Measurements from ENCODE around the gene SSTR5.
"Not testable (repeated sequence)": the region's sequence is repeated elsewhere in the genome, so short reads cannot be mapped to it uniquely, and the experiment has no call there.

The SSTR5 gene

GRCh38 chr16:1072526-1073261, at the start of gene SSTR5:
Gene SSTR5 (plus strand): TSS chr16:1072747. CDS start chr16:1078869, 6,122 bp downstream.
- TF ChIP-seq CTCF (IDR thresholded peaks at IDR 0.05) (no peak), ZFX (IDR thresholded peaks at IDR 0.05; ENCODE audit: borderline replicate concordance) (no peak)
- no peak within 1 kb of the TSS for H3K27ac ChIP-seq

GRCh38 chr16:1024138-1024537, 48.4 kb upstream of the SSTR5 start:
- no peak for TF ChIP-seq CTCF (IDR thresholded peaks at IDR 0.05)
- no peak for TF ChIP-seq ZFX (IDR thresholded peaks at IDR 0.05; ENCODE audit: borderline replicate concordance)

GRCh38 chr16:1025183-1025809, 47.3 kb upstream of the SSTR5 start:
- not testable (repeated sequence) for H3K27ac ChIP-seq

More at GRCh38 chr16:1024138-1024537, 48.4 kb upstream of the SSTR5 start:
- no peak overlapping the region for H3K27ac ChIP-seq

- H3K27ac ChIP-seq: no peak overlapping the region
- no peak for TF ChIP-seq CTCF (IDR thresholded peaks at IDR 0.05)
- no peak for TF ChIP-seq ZFX (IDR thresholded peaks at IDR 0.05; ENCODE audit: borderline replicate concordance)
These were observed 46.3 kb upstream of the SSTR5 start for GRCh38 chr16:1026057-1026783.

GRCh38 chr16:1026784-1027500, 45.6 kb upstream of the SSTR5 start:
- H3K27ac ChIP-seq: no peak overlapping the region
- TF ChIP-seq CTCF (IDR thresholded peaks at IDR 0.05) (no peak), ZFX (IDR thresholded peaks at IDR 0.05; ENCODE audit: borderline replicate concordance) (no peak)

GRCh38 chr16:1027501-1027815, 45.1 kb upstream of the SSTR5 start:
- H3K27ac ChIP-seq: no peak overlapping the region
- no peak for TF ChIP-seq CTCF (IDR thresholded peaks at IDR 0.05)
- TF ChIP-seq ZFX (IDR thresholded peaks at IDR 0.05; ENCODE audit: borderline replicate concordance): no peak

GRCh38 chr16:1028056-1028455, 44.5 kb upstream of the SSTR5 start:
- no peak overlapping the region for H3K27ac ChIP-seq
- no peak for TF ChIP-seq CTCF (IDR thresholded peaks at IDR 0.05)
- no peak for TF ChIP-seq ZFX (IDR thresholded peaks at IDR 0.05; ENCODE audit: borderline replicate concordance)

Data from 22Rv1 (cell line).